Heart right ventricle (tissue), 16 donors: ENCODE measurements around the gene PLLP. TPM values are rescaled to one million over a fixed set of nuclear protein-coding genes. Genes with fewer than 3 reads are reported as not detected.

Source experiments
- ATAC-seq, 8 donors: fragments of 200-7000 bp; cut with Tn5 transposase; one replicate each; pipeline ENCODE4 v1.9.1; 2020; ENCODE audit warnings: mild to moderate bottlenecking in 8 of 8, moderate library complexity in 8 of 8, moderate number of reproducible peaks in 1 of 8
- DNase-seq, 2 donors: peaks; one replicate each; pipeline ENCODE4 v3.0.0-alpha.2; 2020
- H3K27ac ChIP-seq, 10 donors: fragments of 200-600 bp; sonication (generic) in 2 of 10; one replicate each; pipeline versions ENCODE4 v1.5.0 to v1.8.0; 2020 to 2022; ENCODE audit warnings: mild to moderate bottlenecking in 3 of 10
- H3K27me3 ChIP-seq, 7 donors: fragments of 200-600 bp; one replicate each; pipeline ENCODE4 v1.8.0; 2021 to 2022; ENCODE audit warnings: mild to moderate bottlenecking in 2 of 7
- H3K36me3 ChIP-seq, 9 donors: fragments of 200-600 bp; sonication (generic) in 1 of 9; one replicate each; pipeline versions ENCODE4 v1.5.0 to v1.8.0; 2020 to 2022; ENCODE audit warnings: mild to moderate bottlenecking in 2 of 9
- H3K4me1 ChIP-seq, 9 donors: fragments of 200-600 bp; sonication (generic) in 1 of 9; one replicate each; pipeline versions ENCODE4 v1.5.0 to v1.8.0; 2020 to 2022; ENCODE audit warnings: mild to moderate bottlenecking in 4 of 9
- H3K4me3 ChIP-seq, 10 donors: fragments of 200-600 bp; sonication (generic) in 2 of 10; one replicate each; pipeline versions ENCODE4 v1.5.0 to v1.8.0; 2020 to 2022; ENCODE audit warnings: mild to moderate bottlenecking in 7 of 10, moderate library complexity in 2 of 10
- H3K9me3 ChIP-seq, 11 donors: fragments of 200-600 bp in 10 of 11; sonication (generic) in 2 of 11; one replicate each; pipeline versions ENCODE4 v1.5.0 to v1.8.0; 2013 to 2022; ENCODE audit warnings: mild to moderate bottlenecking in 2 of 11, control low read depth in 1 of 11, moderate library complexity in 1 of 11
- CTCF ChIP-seq, 9 donors: fragments of 200-600 bp; sonication (generic) in 2 of 9; IDR thresholded peaks; one replicate each; pipeline versions ENCODE4 v1.5.0 to v1.8.0; 2021 to 2022; ENCODE audit warnings: antibody characterized with exemption in 9 of 9, mild to moderate bottlenecking in 5 of 9, moderate library complexity in 1 of 9
- WGBS, 2 donors: extraction: QIAGEN DNeasy Blood & Tissue Kit; methylation state at CpG; one replicate each; pipeline ENCODE4 v1.1.7; 2013; ENCODE audit warnings: inconsistent platforms in 1 of 2; 5-methylcytosine and 5-hydroxymethylcytosine counted together
- intact Hi-C, 10 donors: fragments of 100-400 bp; cut with DNase I; formaldehyde crosslinking; loops; one replicate each; pipeline versions ENCODE4 v1.11.1 to v1.14.2; 2022
- polyA plus RNA-seq, 2 donors: library from polyadenylated mRNA; stranded (reverse); fragments of 200-250 nt; gene quantifications; one replicate each; pipeline ENCODE4 v1.2.3, GENCODE V29; 2013
- total RNA-seq, 10 donors: library from RNA; stranded (reverse); fragmentation: NEBNext Ultra II Directional in 3 of 10; extraction: Animal tissue kit (Norgen Biotek cat#: 25700) in 3 of 10; gene quantifications; one replicate each; pipeline versions ENCODE4 v1.2.1 to v1.2.4, GENCODE V29; 2021 to 2023
- donor health status: Arrhythmogenic right ventricular cardiomyopathy.
- donor health status: ischemic (EF 13 %, LVEDD 7.1; RV severe dilation, severe dysfunction).
- donor health status: healthy with polysubstance abuse.
- donor health status: DM: no; HTN: yes; CAD: no.
- donor health status: DM: no; HTN: no; CAD: no.
- donor health status: ischemic (EF 25% LVEDD 6.9; RV normal size, moderate dysfunction).
- donor health status: ischemic (EF 25% LVEDD 5.7; RV mildly dilated, moderate dysfunction).
- donor health status: healthy.
- donor health status: DM: yes; HTN: yes; CAD: no.
- donor health status: Ischemic cardiomyopathy.
- donor health status: ischemic (EF 35%, LVEDD 5.7; RV mildly dilated, moderate dysfunction).
- donor health status: nonischemic (EF 11% LVEDD 7.7; RV severe dilation, severe dysfunction).
- donor health status: DM: yes; HTN: yes; CAD: no.
- donor health status: PGD.
- donor health status: ischemic (EF 29% LVEDD 5.4; RV normal size, mild dysfunction).
- donor health status: nonischemic (EF 23%, LVEDD 6.1; RV moderate dilation, normal function).

Gene PLLP
- total and polyA plus RNA-seq, 12 donors = 1.7 to 10.6 (median 2.4) TPM

GRCh38 chr16:57263541-57264351, 20.7 kb downstream of the PLLP start:
- Histone ChIP-seq H3K9me3 (no peaks in the 10 kb centered on the region), H3K27ac (no peak overlapping the region), H3K4me1 (peaks cover 7 to 49% (median 31%) of the 10 kb centered on the region in 9 donors), H3K36me3 (no peaks in the 10 kb centered on the region), H3K4me3 (no peak overlapping the region), H3K27me3 (no peaks in the 10 kb centered on the region)
- ATAC-seq = no peak
- intact Hi-C loops = no loop called here
- WGBS, 2 donors = 89 to 90% methylated on average over 18 of the region's 18 CpGs
- TF ChIP-seq CTCF (IDR thresholded peaks at IDR 0.05) = no peak
- no peak for DNase-seq

GRCh38 chr16:57262841-57263540, 21.5 kb downstream of the PLLP start:
- no peak for DNase-seq
- 83 to 86% methylated on average over 17 of the region's 17 CpGs for WGBS, 2 donors
- Histone ChIP-seq H3K4me3 (no peak overlapping the region), H3K4me1 (peaks cover 7 to 41% (median 28%) of the 10 kb centered on the region in 9 donors), H3K36me3 (no peaks in the 10 kb centered on the region), H3K27me3 (no peaks in the 10 kb centered on the region), H3K9me3 (no peaks in the 10 kb centered on the region), H3K27ac (no peak overlapping the region)
- TF ChIP-seq CTCF (IDR thresholded peaks at IDR 0.05) = no peak
- intact Hi-C loops = no loop called here
- ATAC-seq = no peak

GRCh38 chr16:57261806-57262205, 22.7 kb downstream of the PLLP start:
- 95 to 97% methylated on average over 9 of the region's 9 CpGs for WGBS, 2 donors
- ATAC-seq = no peak
- H3K9me3 ChIP-seq = no peaks in the 10 kb centered on the region
- H3K27me3 ChIP-seq = no peaks in the 10 kb centered on the region
- peaks cover 0 to 1% (median 0%) of the 10 kb centered on the region in 9 donors for H3K36me3 ChIP-seq
- peaks cover 7 to 31% (median 24%) of the 10 kb centered on the region in 9 donors for H3K4me1 ChIP-seq
- intact Hi-C loops = no loop called here
- DNase-seq = no peak
- no peak for TF ChIP-seq CTCF (IDR thresholded peaks at IDR 0.05)
- H3K27ac ChIP-seq = peak overlapping the region in 1 of 10 donors; percentile 79
- no peak overlapping the region for H3K4me3 ChIP-seq

GRCh38 chr16:57260294-57260929, 24.1 kb downstream of the PLLP start:
- ATAC-seq (peak in 7 of 8 donors; percentile 36 to 71 (median 50)), DNase-seq (no peak)
- Histone ChIP-seq H3K4me1 (peaks cover 3 to 17% (median 11%) of the 10 kb centered on the region in 9 donors), H3K9me3 (no peaks in the 10 kb centered on the region), H3K27me3 (no peaks in the 10 kb centered on the region), H3K36me3 (peaks cover 0 to 15% (median 8%) of the 10 kb centered on the region in 9 donors), H3K27ac (peak overlapping the region; percentile 56 to 79 (median 68)), H3K4me3 (no peak overlapping the region)
- WGBS, 2 donors = 36 to 48% methylated on average over 16 of the region's 16 CpGs
- no peak for TF ChIP-seq CTCF (IDR thresholded peaks at IDR 0.05)
- intact Hi-C loops = no loop called here
